T-helper 17 cell (primary cell): ENCODE data around the gene TBX4. TPM values are rescaled to one million over a fixed set of nuclear protein-coding genes. Genes with fewer than 3 reads are reported as not detected.

Experiments
- ATAC-seq: fragments of 150-1000 bp; cut with Tn5 transposase; 2 replicates; pipeline ENCODE4 v1.10.0; 2021; ENCODE audit warnings: mild to moderate bottlenecking, moderate library complexity
- DNase-seq, 3 donors: peaks; one replicate each; pipeline versions ENCODE4 v3.0.0 to v3.0.0-alpha.2; 2020 to 2021
- H3K9me3 ChIP-seq: one replicate; pipeline ENCODE4 v1.7.0; 2013; ENCODE audit warnings: low read length, mild to moderate bottlenecking; ENCODE audit not compliant: control insufficient read depth, poor library complexity, severe bottlenecking
- H3K27ac Mint-ChIP-seq: one replicate; pipeline ENCODE4 v1.8.0; 2022; ENCODE audit warnings: mild to moderate bottlenecking, moderate library complexity, mixed read lengths
- H3K27me3 Mint-ChIP-seq: one replicate; pipeline ENCODE4 v1.8.0; 2022; ENCODE audit warnings: mixed read lengths
- H3K36me3 Mint-ChIP-seq: one replicate; pipeline ENCODE4 v1.8.0; 2022; ENCODE audit warnings: low read depth, mixed read lengths
- H3K4me1 Mint-ChIP-seq: one replicate; pipeline ENCODE4 v1.8.0; 2022; ENCODE audit warnings: mild to moderate bottlenecking, mixed read lengths
- H3K4me3 Mint-ChIP-seq: one replicate; pipeline ENCODE4 v1.8.0; 2022; ENCODE audit warnings: mild to moderate bottlenecking, moderate library complexity, mixed read lengths
- total RNA-seq, 4 donors: library from RNA in 2 of 4; stranded (reverse) in 2 of 4; gene quantifications; one replicate each; pipeline ENCODE4 v1.2.3 and lab custom pipeline; 2022 to 2026

Gene TBX4
- total RNA-seq, 2 donors from 2014 or later: not detected

DNA sequence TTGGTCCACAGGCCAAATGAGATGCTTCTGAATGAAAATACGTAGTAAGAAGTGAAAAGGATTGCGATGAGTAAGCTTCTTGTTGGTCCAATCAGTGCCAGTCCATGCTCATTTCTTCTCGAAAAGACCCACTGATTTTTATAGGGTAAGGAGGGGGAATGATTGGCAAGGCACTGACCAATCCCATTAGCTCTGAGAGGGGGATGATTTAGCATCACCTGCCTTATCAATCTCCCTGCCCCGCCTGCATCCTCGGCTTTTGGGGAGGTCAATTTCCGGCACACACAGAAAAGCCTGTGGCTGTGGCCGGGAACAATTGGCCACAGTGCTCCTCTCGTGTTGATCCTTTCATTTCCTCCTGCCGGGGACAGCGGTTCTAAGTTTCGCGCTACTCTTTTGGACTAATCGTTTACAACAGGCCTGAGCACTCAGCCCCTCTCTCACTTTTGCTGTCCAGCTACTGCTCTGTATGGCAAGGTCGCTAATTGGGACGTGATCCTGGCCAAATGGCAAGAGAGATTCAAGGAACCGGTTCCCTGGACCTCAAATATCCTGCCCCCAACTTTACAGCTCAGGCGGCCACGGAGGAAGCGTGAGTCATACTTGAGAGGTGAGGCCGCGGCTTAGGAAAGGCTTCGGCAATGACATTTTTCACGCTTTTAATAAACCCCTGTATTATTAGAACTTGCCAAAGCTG lies 43.1 kb downstream of the TBX4 start:
- no peak for DNase-seq
- Mint-ChIP-seq H3K4me3 (peak overlapping the region; percentile 43), H3K27ac (no peak overlapping the region)

DNA sequence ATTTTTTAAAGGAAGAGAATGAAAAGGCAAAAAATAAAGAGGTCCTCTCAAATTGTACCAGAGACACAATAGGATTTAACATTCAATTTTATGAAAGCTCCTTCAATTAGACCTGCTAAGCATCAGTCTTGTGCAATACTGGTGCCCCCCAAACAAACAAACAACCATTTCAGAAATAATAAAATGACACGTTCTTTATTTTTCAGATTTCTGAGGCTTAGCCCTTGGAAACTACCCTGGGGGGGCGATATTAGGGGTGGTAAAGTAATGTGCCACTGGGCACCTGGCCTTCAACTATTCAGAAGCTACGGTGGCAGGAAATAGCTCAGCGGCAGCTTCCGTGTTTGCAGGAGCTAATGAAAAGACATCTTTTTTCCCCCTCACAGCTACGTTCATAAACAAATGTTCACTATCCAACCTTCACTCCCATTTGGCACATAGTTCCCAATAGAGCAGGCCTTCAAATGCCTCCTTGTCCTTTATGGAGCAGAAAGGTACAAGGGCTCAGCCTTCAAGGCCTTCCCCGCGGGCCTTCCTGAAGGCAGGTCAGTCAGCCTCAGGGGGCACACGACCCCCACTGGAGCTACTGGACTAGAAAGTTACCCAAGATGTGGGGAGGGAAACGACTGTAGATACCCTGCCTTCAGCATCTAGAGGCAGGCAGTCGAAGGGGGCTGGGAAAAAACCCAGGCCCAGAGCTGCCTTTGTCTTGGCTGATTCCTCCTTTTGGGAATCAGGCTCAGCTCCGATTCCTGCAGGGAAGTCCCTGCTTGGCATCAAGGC lies 44.1 kb downstream of the TBX4 start:
- Mint-ChIP-seq H3K4me1 (peaks cover 6% of the 10 kb centered on the region), H3K36me3 (no peaks in the 10 kb centered on the region), H3K27me3 (peaks cover 45% of the 10 kb centered on the region), H3K4me3 (no peak overlapping the region), H3K27ac (no peak overlapping the region)
- ATAC-seq: no peak
- no peaks in the 10 kb centered on the region for H3K9me3 ChIP-seq
- DNase-seq: no peak

More for the DNA sequence above, 43.1 kb downstream of the TBX4 start:
- no peak for ATAC-seq
- Mint-ChIP-seq H3K4me1 (peaks cover 6% of the 10 kb centered on the region), H3K36me3 (no peaks in the 10 kb centered on the region), H3K27me3 (peaks cover 38% of the 10 kb centered on the region)
- H3K9me3 ChIP-seq: no peaks in the 10 kb centered on the region

DNA sequence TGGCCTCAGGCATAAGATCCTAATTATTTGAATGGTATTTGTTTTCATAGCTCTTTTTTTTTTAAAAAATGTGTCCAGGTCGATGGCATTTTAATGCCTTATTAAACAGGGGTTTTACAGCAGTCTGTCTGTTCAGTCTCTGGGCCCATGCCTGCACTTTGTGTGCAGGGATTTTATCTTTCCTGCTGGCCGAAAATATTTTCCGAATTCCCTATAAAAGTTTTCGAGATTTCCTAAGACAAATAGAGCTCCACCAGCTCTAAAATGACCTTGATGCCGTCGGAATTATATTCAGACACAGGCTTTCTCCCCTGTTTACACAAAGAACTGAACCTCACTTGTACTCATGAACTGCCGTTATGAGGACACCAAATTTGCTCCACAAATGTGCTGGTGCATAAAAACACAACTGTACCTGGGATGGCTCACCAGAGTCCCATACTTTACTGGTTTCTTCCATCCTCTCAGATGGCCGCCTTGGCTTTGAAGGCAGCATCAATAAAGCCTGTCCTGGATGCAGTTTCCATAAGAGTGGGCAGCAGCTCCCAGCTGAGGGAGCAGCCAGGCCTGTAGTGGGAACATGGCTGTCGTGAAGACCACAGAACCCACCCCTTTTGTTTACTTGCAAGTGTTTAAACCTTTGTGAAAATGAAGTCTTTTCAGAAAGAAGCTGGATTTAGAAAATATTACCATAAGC lies 44.9 kb downstream of the TBX4 start:
- peaks cover 6% of the 10 kb centered on the region for H3K4me1 Mint-ChIP-seq
- no peak overlapping the region for H3K27ac Mint-ChIP-seq
- DNase-seq (no peak), ATAC-seq (no peak)
- H3K36me3 Mint-ChIP-seq: peaks cover 2% of the 10 kb centered on the region
- H3K4me3 Mint-ChIP-seq: no peak overlapping the region
- no peaks in the 10 kb centered on the region for H3K9me3 ChIP-seq
- H3K27me3 Mint-ChIP-seq: peaks cover 52% of the 10 kb centered on the region

DNA sequence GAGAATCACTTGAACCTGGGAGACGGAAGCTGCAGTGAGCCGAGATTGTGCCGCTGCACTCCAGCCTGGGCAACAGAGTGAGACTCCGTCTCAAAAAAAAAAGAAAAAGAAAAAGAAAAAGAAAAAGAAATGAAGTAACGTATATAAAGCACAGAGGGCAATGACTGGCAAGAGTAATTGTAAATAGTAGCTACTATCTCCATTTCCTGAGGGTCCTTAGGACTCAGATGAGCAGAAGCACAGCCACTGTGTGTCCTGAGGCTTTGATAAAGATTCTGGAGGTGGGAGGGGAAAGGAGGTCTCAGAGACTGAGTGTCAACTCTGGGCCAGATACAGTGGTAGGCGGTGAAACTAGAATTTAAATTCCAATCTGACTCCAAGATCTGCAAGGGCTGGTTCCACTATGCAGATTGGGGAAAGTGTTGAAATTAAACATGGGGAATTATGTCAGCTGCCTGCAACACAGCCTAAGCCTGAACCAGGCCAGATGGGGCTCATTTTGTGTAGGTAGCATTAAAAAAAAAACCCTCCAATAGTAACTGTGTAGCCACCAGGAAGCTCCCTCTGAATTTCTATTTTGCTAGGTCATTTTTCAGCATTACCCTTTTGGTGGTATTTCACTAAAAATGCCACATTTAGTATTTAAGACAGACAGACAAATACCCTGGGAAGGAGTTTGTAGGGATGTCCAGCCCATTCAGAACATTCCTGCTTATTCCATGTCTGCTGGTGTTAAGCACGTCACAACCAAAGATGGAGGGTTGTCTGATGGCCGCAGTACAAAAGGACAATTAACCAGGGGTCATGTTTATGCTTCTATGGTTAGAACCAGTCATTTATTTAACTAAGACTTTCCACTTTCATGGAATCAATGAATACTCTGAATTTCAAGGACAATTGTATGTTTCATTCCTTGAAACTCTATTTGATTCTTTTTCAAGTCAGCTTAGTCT lies 46.1 kb downstream of the TBX4 start:
- Mint-ChIP-seq H3K4me1 (peaks cover 6% of the 10 kb centered on the region), H3K27ac (no peak overlapping the region), H3K27me3 (peaks cover 60% of the 10 kb centered on the region), H3K4me3 (no peak overlapping the region), H3K36me3 (peaks cover 2% of the 10 kb centered on the region)
- no peaks in the 10 kb centered on the region for H3K9me3 ChIP-seq
- DNase-seq (no peak), ATAC-seq (no peak)

DNA sequence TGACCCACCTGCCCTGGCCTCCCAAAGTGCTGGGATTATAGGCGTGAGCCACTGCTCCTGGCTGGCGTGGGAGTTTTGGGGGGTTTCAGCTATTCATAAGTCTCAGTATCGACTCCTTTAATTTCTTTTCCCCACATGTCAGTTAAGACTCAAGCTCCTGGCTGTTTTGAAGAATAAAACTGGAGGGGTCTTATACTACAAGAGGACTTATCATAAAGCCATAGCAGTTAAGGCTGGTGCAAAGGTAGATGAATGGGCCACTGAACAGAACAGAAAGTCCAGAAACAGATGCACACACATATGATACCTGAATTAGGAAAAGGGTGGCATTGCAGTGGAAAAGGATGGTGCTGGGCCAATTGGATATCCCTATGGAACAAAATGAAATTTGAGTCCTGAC lies 47.4 kb downstream of the TBX4 start:
- Mint-ChIP-seq H3K27me3 (peaks cover 54% of the 10 kb centered on the region), H3K27ac (no peak overlapping the region), H3K4me3 (no peak overlapping the region), H3K36me3 (peaks cover 2% of the 10 kb centered on the region), H3K4me1 (peaks cover 6% of the 10 kb centered on the region)
- no peaks in the 10 kb centered on the region for H3K9me3 ChIP-seq
- DNase-seq (no peak), ATAC-seq (no peak)

DNA sequence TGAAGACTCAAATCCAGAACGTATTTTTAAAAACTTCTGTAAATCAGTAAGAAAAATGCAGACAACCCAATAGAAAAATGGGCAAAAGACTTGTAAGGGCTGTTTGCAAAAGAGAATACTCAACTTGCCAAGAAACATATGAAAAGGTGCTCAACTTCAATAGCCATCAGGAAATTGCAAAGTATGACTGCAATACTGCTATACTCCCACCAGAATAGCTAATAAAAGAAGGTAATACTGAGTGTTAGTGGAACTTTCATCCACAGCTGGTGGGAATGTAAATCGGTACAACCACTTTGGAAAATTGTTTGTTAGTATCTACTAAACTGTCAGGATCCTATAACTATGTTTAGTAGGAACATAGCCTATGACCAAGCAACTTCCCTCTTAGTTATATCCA lies 48.1 kb downstream of the TBX4 start:
- Mint-ChIP-seq H3K4me1 (peaks cover 8% of the 10 kb centered on the region), H3K27me3 (peaks cover 54% of the 10 kb centered on the region), H3K36me3 (peaks cover 5% of the 10 kb centered on the region), H3K4me3 (no peak overlapping the region), H3K27ac (no peak overlapping the region)
- no peak for DNase-seq
- ATAC-seq: no peak
- H3K9me3 ChIP-seq: no peaks in the 10 kb centered on the region

DNA sequence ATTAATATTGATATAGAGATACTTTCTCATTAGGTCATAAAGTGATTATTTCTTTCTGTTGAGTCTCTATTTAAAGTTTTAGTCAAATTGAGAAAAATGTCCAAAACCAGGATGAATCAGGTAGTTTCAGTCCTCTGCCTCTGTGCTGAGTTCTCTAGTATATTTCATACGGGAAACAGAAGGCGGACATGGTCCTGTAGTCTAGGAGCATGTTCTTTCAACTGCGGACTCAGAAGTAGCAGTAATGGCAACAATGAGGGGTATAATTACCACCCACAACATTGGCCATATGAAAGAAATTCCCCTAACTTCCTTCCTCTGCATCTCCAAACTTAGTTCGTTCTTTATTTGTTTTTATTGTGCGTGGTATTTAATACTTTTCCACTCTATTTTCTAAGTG lies 50.1 kb downstream of the TBX4 start:
- no peak overlapping the region for H3K27ac Mint-ChIP-seq
- DNase-seq: no peak
- H3K4me1 Mint-ChIP-seq: peaks cover 2% of the 10 kb centered on the region
- H3K27me3 Mint-ChIP-seq: peaks cover 60% of the 10 kb centered on the region
- ATAC-seq: no peak
- no peaks in the 10 kb centered on the region for H3K9me3 ChIP-seq
- H3K4me3 Mint-ChIP-seq: no peak overlapping the region
- peaks cover 7% of the 10 kb centered on the region for H3K36me3 Mint-ChIP-seq

DNA sequence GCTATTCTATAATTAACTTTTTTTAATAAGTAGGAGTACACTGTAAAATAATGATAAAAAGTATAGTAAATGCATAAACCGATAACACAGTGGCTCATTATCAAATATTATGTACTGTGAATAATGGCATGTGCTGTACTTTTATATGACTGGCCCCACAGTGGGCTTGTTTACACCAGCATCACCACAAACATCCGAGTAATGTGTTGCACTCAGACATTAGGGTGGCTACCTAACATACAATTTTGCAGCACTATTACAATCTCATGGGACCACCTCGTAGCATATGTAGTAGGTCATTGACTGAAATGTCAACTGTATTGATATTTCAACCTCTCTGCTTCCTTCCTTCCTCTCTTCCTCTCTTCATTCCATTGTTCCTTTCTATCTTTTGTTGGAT lies 51.7 kb downstream of the TBX4 start:
- H3K27ac Mint-ChIP-seq: no peak overlapping the region
- H3K27me3 Mint-ChIP-seq: peaks cover 66% of the 10 kb centered on the region
- no peak for DNase-seq
- H3K9me3 ChIP-seq: no peaks in the 10 kb centered on the region
- peaks cover 7% of the 10 kb centered on the region for H3K36me3 Mint-ChIP-seq
- H3K4me3 Mint-ChIP-seq: no peak overlapping the region
- peaks cover 2% of the 10 kb centered on the region for H3K4me1 Mint-ChIP-seq
- no peak for ATAC-seq

DNA sequence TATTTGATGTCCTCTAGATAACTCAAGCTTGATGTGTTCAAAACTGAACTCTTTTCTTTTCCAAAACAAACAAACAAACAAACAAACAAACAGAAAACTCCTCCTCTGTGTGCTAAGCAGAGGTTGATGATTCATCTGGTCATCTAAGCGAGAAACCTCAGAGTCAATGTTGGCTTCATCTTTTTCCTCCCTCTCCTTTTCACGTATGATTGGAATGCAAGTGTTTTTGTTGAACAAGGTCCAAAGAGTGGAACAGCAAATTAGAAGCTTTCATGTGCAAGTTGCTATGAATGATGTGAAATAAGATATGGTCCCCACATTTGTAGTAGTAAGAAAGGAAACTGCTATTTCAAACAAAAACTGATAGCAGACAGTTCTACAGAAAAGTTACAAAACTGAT lies 52.5 kb downstream of the TBX4 start:
- Mint-ChIP-seq H3K36me3 (peaks cover 7% of the 10 kb centered on the region), H3K27me3 (peaks cover 72% of the 10 kb centered on the region), H3K4me1 (peaks cover 2% of the 10 kb centered on the region), H3K27ac (no peak overlapping the region), H3K4me3 (no peak overlapping the region)
- H3K9me3 ChIP-seq: no peaks in the 10 kb centered on the region
- DNase-seq (no peak), ATAC-seq (no peak)

DNA sequence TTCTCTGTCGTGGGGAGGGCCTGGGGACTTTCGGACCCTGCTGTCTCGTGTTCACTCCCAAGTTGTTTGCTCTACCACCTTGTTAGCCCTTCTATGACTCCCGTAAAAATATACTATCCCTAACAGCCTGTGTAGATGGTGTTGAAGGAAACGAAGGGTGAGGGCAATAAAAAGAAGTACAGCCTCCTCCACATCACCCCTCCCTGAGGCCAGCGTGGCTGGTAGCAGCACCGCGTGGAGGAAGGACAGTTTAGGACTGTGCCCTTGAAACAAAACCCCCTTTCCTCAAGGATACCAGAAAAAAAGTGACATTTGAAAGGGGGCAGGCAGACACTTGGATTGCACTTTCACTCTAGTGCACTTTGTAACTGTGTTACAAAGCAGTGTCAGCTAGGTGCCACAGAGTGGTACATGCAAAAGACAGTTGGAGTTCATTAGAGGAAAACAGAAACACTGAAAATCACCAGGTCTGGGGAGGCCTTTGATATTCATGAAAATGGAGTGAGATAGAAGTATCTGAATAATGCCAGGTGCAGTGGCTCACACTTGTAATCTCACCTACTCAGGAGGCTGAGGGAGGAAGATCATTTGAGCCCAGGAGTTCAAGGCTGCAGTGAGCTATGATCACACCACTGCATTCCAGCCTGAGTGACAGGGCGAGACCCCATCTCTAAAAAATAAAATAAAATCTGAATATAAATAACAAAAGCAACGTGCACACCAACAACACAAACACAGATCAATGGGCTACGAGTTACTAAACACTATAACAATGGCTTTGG lies 53.8 kb downstream of the TBX4 start:
- Mint-ChIP-seq H3K27me3 (peaks cover 77% of the 10 kb centered on the region), H3K4me3 (no peak overlapping the region), H3K4me1 (peaks cover 2% of the 10 kb centered on the region), H3K27ac (no peak overlapping the region), H3K36me3 (peaks cover 7% of the 10 kb centered on the region)
- no peaks in the 10 kb centered on the region for H3K9me3 ChIP-seq
- no peak for DNase-seq
- no peak for ATAC-seq

DNA sequence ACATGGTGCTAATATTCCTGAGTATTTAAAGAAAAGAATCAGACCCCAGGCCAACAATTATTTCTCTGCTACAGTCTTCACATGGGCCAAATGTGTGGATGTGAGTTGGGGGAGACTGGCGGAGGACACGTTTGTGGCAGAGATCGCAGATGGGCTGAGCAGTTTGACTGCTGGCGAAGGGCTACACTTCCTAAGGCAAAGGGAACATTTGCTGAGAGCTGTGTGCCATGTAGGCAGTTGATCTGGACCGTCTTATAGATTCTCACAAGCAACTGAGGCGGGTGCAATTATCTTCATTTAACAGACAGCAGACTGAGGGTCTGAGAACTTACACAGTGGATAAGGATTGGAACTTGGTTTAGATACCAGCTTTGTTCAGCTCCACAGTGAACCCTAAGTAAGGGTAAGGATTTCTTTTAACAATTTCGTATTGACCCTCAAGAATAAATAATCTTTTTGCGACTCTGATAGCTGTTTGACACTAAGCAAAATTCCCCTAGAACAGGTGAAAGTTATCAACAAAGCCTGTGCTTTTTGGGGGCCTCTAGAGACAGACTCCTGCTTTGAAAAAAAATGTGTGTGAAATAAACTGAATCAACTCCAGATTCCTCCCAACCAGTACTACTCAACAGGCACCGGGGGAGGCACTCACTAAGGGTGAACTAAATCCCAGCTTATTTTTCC lies 55.3 kb downstream of the TBX4 start:
- ATAC-seq: no peak

DNA sequence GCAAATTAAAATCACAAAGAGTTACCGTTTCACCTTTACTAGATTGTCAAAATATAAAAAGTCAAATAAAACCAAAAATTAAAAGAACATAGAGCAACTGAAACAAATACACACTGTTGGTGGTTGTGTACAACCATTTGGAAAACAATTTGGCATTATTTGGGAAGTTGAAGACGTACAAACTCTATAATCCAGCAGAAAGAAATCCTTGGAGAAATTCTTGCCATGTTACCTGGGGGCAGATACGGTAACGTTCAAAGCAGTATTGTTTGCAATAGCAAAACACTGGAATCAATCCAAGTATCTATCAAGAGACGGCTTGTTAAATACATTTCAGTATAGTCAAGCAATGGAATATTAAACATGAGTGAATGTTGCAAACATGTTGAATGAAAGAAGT lies 56.7 kb downstream of the TBX4 start:
- Mint-ChIP-seq H3K27ac (no peak overlapping the region), H3K4me1 (peaks cover 2% of the 10 kb centered on the region), H3K27me3 (peaks cover 67% of the 10 kb centered on the region), H3K4me3 (no peak overlapping the region), H3K36me3 (peaks cover 5% of the 10 kb centered on the region)
- DNase-seq: no peak
- no peak for ATAC-seq
- H3K9me3 ChIP-seq: no peaks in the 10 kb centered on the region

More for the DNA sequence above, 55.3 kb downstream of the TBX4 start:
- H3K9me3 ChIP-seq: no peaks in the 10 kb centered on the region
- DNase-seq: no peak
- Mint-ChIP-seq H3K36me3 (peaks cover 5% of the 10 kb centered on the region), H3K4me3 (no peak overlapping the region), H3K4me1 (peaks cover 2% of the 10 kb centered on the region), H3K27ac (no peak overlapping the region), H3K27me3 (peaks cover 71% of the 10 kb centered on the region)
